Activated T-helper 1 cell treated with anti-CD3 and anti-CD28 coated beads, Interleukin-12 subunit alpha, Interleukin-12 subunit beta, Interleukin-2, Interleukin-4 antibody, amounts not matched to agents 30 ng/mL and 10 ng/mL and 1 ng/mL, durations not matched to agents 14 hours and 24 hours and 36 hours (primary cell): ENCODE measurements around the gene ANKMY1. TPM values are rescaled to one million over a fixed set of nuclear protein-coding genes. Genes with fewer than 3 reads are reported as not detected.

Source experiments
- DNase-seq: peaks from one replicate; pipeline ENCODE4 v3.0.0; 2021; ENCODE audit warnings: low spot score
- H3K27ac Mint-ChIP-seq: one replicate; pipeline ENCODE4 v1.8.0; 2021; ENCODE audit warnings: mild to moderate bottlenecking, mixed read lengths
- H3K27me3 Mint-ChIP-seq: one replicate; pipeline ENCODE4 v1.8.0; 2022; ENCODE audit warnings: mild to moderate bottlenecking, moderate library complexity, mixed read lengths; ENCODE audit not compliant: insufficient read depth
- H3K36me3 Mint-ChIP-seq: one replicate; pipeline ENCODE4 v1.8.0; 2021; ENCODE audit warnings: low read depth, mixed read lengths
- H3K4me1 Mint-ChIP-seq: one replicate; pipeline ENCODE4 v1.8.0; 2021; ENCODE audit warnings: low read depth, mixed read lengths
- H3K4me3 Mint-ChIP-seq: one replicate; pipeline ENCODE4 v1.8.0; 2021; ENCODE audit warnings: mild to moderate bottlenecking, moderate library complexity, mixed read lengths
- H3K9me3 Mint-ChIP-seq: one replicate; pipeline ENCODE4 v1.8.0; 2021; ENCODE audit warnings: mixed read lengths
- intact Hi-C: fragments of 100-400 bp; cut with micrococcal nuclease; formaldehyde crosslinking; loops from one replicate; pipeline ENCODE4 v1.15.1; 2024
- total RNA-seq: library from RNA; stranded (reverse); gene quantifications from 2 replicates; pipeline ENCODE4 v1.2.3, GENCODE V29; 2022

ANKMY1 gene
- total RNA-seq, 1 donor from 2014 or later: 21.9 TPM

GRCh38 chr2:240579771-240580614 is 22.2 kb upstream of the ANKMY1 start:
- H3K27me3 Mint-ChIP-seq: no peaks in the 10 kb centered on the region
- H3K9me3 Mint-ChIP-seq: no peaks in the 10 kb centered on the region
- H3K36me3 Mint-ChIP-seq: peaks cover 16% of the 10 kb centered on the region
- intact Hi-C loops: no loop called here
- H3K4me1 Mint-ChIP-seq: peaks cover 36% of the 10 kb centered on the region
- H3K27ac Mint-ChIP-seq: peak overlapping the region; percentile 63
- DNase-seq: peak; percentile 55
- H3K4me3 Mint-ChIP-seq: peak overlapping the region; percentile 15

GRCh38 chr2:240579071-240579762 is 21.4 kb upstream of the ANKMY1 start:
- peak overlapping the region; percentile 63 for H3K27ac Mint-ChIP-seq
- no peaks in the 10 kb centered on the region for H3K27me3 Mint-ChIP-seq
- DNase-seq: no peak
- peak overlapping the region; percentile 15 for H3K4me3 Mint-ChIP-seq
- no peaks in the 10 kb centered on the region for H3K9me3 Mint-ChIP-seq
- peaks cover 16% of the 10 kb centered on the region for H3K36me3 Mint-ChIP-seq
- intact Hi-C loops: no loop called here
- H3K4me1 Mint-ChIP-seq: peaks cover 29% of the 10 kb centered on the region

- intact Hi-C loops: no loop called here
- Mint-ChIP-seq H3K36me3 (peaks cover 16% of the 10 kb centered on the region), H3K4me1 (peaks cover 29% of the 10 kb centered on the region), H3K4me3 (no peak overlapping the region), H3K27ac (no peak overlapping the region), H3K27me3 (no peaks in the 10 kb centered on the region), H3K9me3 (no peaks in the 10 kb centered on the region)
- no peak for DNase-seq
Observed at GRCh38 chr2:240578488-240578887, 20.7 kb upstream of the ANKMY1 start.

GRCh38 chr2:240578110-240578450 is 20.3 kb upstream of the ANKMY1 start:
- intact Hi-C loops: no loop called here
- Mint-ChIP-seq H3K27ac (no peak overlapping the region), H3K4me1 (peaks cover 29% of the 10 kb centered on the region)

GRCh38 chr2:240577281-240578109 is 19.7 kb upstream of the ANKMY1 start:
- Mint-ChIP-seq H3K36me3 (peaks cover 16% of the 10 kb centered on the region), H3K27me3 (no peaks in the 10 kb centered on the region), H3K4me1 (peaks cover 24% of the 10 kb centered on the region), H3K4me3 (no peak overlapping the region), H3K27ac (no peak overlapping the region), H3K9me3 (no peaks in the 10 kb centered on the region)
- no peak for DNase-seq
- intact Hi-C loops: no loop called here

More at GRCh38 chr2:240578110-240578450, 20.3 kb upstream of the ANKMY1 start:
- Mint-ChIP-seq H3K4me3 (no peak overlapping the region), H3K36me3 (peaks cover 16% of the 10 kb centered on the region), H3K27me3 (no peaks in the 10 kb centered on the region), H3K9me3 (no peaks in the 10 kb centered on the region)
- no peak for DNase-seq

GRCh38 chr2:240576436-240577205 is 18.8 kb upstream of the ANKMY1 start:
- no peaks in the 10 kb centered on the region for H3K9me3 Mint-ChIP-seq
- intact Hi-C loops: no loop called here
- no peak overlapping the region for H3K4me3 Mint-ChIP-seq
- no peak overlapping the region for H3K27ac Mint-ChIP-seq
- no peaks in the 10 kb centered on the region for H3K27me3 Mint-ChIP-seq
- H3K36me3 Mint-ChIP-seq: peaks cover 14% of the 10 kb centered on the region
- H3K4me1 Mint-ChIP-seq: peaks cover 20% of the 10 kb centered on the region
- no peak for DNase-seq

GRCh38 chr2:240576036-240576435 is 18.2 kb upstream of the ANKMY1 start:
- H3K9me3 Mint-ChIP-seq: no peaks in the 10 kb centered on the region
- H3K4me1 Mint-ChIP-seq: peaks cover 25% of the 10 kb centered on the region
- no peak overlapping the region for H3K27ac Mint-ChIP-seq
- intact Hi-C loops: no loop called here
- H3K4me3 Mint-ChIP-seq: no peak overlapping the region
- no peaks in the 10 kb centered on the region for H3K27me3 Mint-ChIP-seq
- DNase-seq: no peak
- H3K36me3 Mint-ChIP-seq: peaks cover 18% of the 10 kb centered on the region

GRCh38 chr2:240575101-240575965 is 17.5 kb upstream of the ANKMY1 start:
- Mint-ChIP-seq H3K9me3 (no peaks in the 10 kb centered on the region), H3K36me3 (peaks cover 14% of the 10 kb centered on the region), H3K27me3 (no peaks in the 10 kb centered on the region), H3K4me3 (no peak overlapping the region), H3K4me1 (peaks cover 30% of the 10 kb centered on the region), H3K27ac (no peak overlapping the region)
- DNase-seq: no peak
- intact Hi-C loops: no loop called here

GRCh38 chr2:240574386-240575100 is 16.8 kb upstream of the ANKMY1 start:
- H3K9me3 Mint-ChIP-seq: no peaks in the 10 kb centered on the region
- DNase-seq: no peak
- H3K4me3 Mint-ChIP-seq: no peak overlapping the region
- peaks cover 7% of the 10 kb centered on the region for H3K36me3 Mint-ChIP-seq
- no peaks in the 10 kb centered on the region for H3K27me3 Mint-ChIP-seq
- intact Hi-C loops: no loop called here
- H3K4me1 Mint-ChIP-seq: peaks cover 29% of the 10 kb centered on the region
- no peak overlapping the region for H3K27ac Mint-ChIP-seq

- intact Hi-C loops: no loop called here
- no peak overlapping the region for H3K4me3 Mint-ChIP-seq
- no peaks in the 10 kb centered on the region for H3K9me3 Mint-ChIP-seq
- H3K27ac Mint-ChIP-seq: no peak overlapping the region
- DNase-seq: no peak
- no peaks in the 10 kb centered on the region for H3K27me3 Mint-ChIP-seq
- H3K36me3 Mint-ChIP-seq: peaks cover 6% of the 10 kb centered on the region
- H3K4me1 Mint-ChIP-seq: peaks cover 25% of the 10 kb centered on the region
Observed at GRCh38 chr2:240573516-240574385, 16.0 kb upstream of the ANKMY1 start.
